Loucy (cell line): ENCODE measurements around the gene IGF2.

Source experiments
- H2AFZ ChIP-seq: fragments of 200-600 bp; sonication (generic); 2 replicates; pipeline ENCODE4 v1.6.0; 2016; ENCODE audit warnings: antibody characterized with exemption, mild to moderate bottlenecking, low read length, moderate library complexity
- H3F3A ChIP-seq: fragments of 200-600 bp; 2 replicates; pipeline ENCODE4 v1.6.0; 2016; ENCODE audit warnings: antibody characterized with exemption, low read depth, mild to moderate bottlenecking
- H3K27me3 ChIP-seq: fragments of 200-600 bp; sonication (generic); 2 replicates; pipeline ENCODE4 v1.6.1; 2014; ENCODE audit warnings: low read length, mild to moderate bottlenecking; ENCODE audit not compliant: insufficient read depth, poor library complexity, severe bottlenecking
- H3K36me3 ChIP-seq: fragments of 200-600 bp; sonication (generic); 2 replicates; pipeline ENCODE4 v1.6.1; 2016; ENCODE audit warnings: low read length; ENCODE audit not compliant: insufficient read depth
- H3K4me1 ChIP-seq: fragments of 200-600 bp; sonication (generic); 2 replicates; pipeline ENCODE4 v1.5.1; 2014; ENCODE audit warnings: low read length, mild to moderate bottlenecking; ENCODE audit not compliant: insufficient read depth, poor library complexity, severe bottlenecking
- H3K4me2 ChIP-seq: fragments of 200-600 bp; sonication (generic); 2 replicates; pipeline ENCODE4 v1.6.0; 2014; ENCODE audit warnings: antibody characterized with exemption, low read length, low read depth, mild to moderate bottlenecking; ENCODE audit not compliant: poor library complexity, severe bottlenecking
- H3K4me3 ChIP-seq: fragments of 200-600 bp; sonication (generic); 2 replicates; pipeline ENCODE4 v1.5.1; 2014; ENCODE audit warnings: low read length, mild to moderate bottlenecking, mixed read lengths; ENCODE audit not compliant: poor library complexity, severe bottlenecking
- H3K79me2 ChIP-seq: fragments of 200-600 bp; sonication (generic); 2 replicates; pipeline ENCODE4 v1.6.1; 2014; ENCODE audit warnings: low read length; ENCODE audit not compliant: insufficient read depth
- H3K9ac ChIP-seq: fragments of 200-600 bp; sonication (generic); 2 replicates; pipeline ENCODE4 v1.6.0; 2014; ENCODE audit warnings: mild to moderate bottlenecking, low read depth, low read length, moderate library complexity; ENCODE audit not compliant: poor library complexity, severe bottlenecking
- H3K9me2 ChIP-seq: fragments of 200-600 bp; sonication (generic); replicated peaks from 2 replicates; pipeline ENCODE4 v1.6.1; 2016; ENCODE audit warnings: low read depth, low read length, mixed read lengths
- H3K9me3 ChIP-seq: fragments of 200-600 bp; sonication (generic); 2 replicates; pipeline ENCODE4 v1.6.1; 2014; ENCODE audit warnings: mild to moderate bottlenecking, antibody characterized with exemption, low read length, low read depth; ENCODE audit not compliant: insufficient read depth
- H4K20me1 ChIP-seq: fragments of 200-600 bp; sonication (generic); 2 replicates; pipeline ENCODE4 v1.6.0; 2014; ENCODE audit warnings: antibody characterized with exemption, low read length, mild to moderate bottlenecking; ENCODE audit not compliant: insufficient read depth, poor library complexity, severe bottlenecking
- EZH2phosphoT487 ChIP-seq: fragments of 200-600 bp; IDR thresholded peaks from 2 replicates; pipeline ENCODE4 v1.6.1; 2018; ENCODE audit warnings: antibody characterized with exemption, mild to moderate bottlenecking, moderate library complexity, borderline replicate concordance
- TF ChIP-seq, protein P1 (sequence below): fragments of 200-600 bp; sonication (generic); conservative IDR thresholded peaks from 2 replicates; pipeline ENCODE4 v1.5.1; 2014; ENCODE audit warnings: mild to moderate bottlenecking, antibody characterized with exemption, low read length

The IGF2 gene

DNA sequence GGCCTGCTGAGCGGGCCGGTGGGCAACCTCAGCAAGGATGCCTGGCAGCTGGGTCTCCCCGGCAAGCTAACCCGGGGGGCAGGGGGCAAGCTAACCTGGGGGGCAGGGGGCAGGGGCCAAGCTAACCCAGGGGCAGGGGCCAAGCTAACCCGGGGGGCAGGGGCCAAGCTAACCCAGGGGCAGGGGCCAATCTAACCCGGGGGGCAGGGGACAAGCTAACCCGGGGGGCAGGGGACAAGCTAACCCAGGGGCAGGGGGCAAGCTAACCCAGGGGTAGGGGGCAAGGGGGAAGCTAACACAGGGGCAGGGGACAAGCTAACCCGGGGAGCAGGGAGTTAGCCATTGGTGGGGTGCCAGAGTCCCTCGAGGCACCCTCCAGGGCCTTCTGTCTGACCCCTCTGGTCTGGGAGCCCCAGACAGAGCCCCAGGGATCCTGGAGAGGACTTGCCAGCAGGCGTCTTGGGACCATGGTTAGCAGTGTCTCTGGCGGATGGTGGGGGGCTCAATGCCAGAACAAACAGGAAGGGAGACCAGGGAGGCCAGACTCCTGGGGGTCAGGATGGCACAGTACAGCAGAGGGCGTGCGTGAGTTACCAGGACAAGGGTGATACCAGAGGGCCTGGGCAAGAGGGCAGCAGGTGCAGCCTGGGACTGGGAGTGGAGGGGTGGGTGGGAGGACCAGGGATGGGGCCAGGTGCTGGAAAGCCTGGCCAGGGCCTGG is 16.1 kb downstream of the IGF2 start:
- no peaks in the 10 kb centered on the region for H3K4me1 ChIP-seq
- no peaks in the 10 kb centered on the region for H3K9me3 ChIP-seq
- H2AFZ ChIP-seq: no peak overlapping the region
- H3K4me2 ChIP-seq: no peak overlapping the region
- no peaks in the 10 kb centered on the region for H3F3A ChIP-seq
- H3K9me2 ChIP-seq: no peaks in the 10 kb centered on the region
- no peaks in the 10 kb centered on the region for H3K27me3 ChIP-seq
- no peaks in the 10 kb centered on the region for H4K20me1 ChIP-seq
- no peaks in the 10 kb centered on the region for H3K79me2 ChIP-seq
- TF ChIP-seq, protein P1, sequence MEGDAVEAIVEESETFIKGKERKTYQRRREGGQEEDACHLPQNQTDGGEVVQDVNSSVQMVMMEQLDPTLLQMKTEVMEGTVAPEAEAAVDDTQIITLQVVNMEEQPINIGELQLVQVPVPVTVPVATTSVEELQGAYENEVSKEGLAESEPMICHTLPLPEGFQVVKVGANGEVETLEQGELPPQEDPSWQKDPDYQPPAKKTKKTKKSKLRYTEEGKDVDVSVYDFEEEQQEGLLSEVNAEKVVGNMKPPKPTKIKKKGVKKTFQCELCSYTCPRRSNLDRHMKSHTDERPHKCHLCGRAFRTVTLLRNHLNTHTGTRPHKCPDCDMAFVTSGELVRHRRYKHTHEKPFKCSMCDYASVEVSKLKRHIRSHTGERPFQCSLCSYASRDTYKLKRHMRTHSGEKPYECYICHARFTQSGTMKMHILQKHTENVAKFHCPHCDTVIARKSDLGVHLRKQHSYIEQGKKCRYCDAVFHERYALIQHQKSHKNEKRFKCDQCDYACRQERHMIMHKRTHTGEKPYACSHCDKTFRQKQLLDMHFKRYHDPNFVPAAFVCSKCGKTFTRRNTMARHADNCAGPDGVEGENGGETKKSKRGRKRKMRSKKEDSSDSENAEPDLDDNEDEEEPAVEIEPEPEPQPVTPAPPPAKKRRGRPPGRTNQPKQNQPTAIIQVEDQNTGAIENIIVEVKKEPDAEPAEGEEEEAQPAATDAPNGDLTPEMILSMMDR: no peak
- TF ChIP-seq EZH2phosphoT487: no peak
- H3K9ac ChIP-seq: no peak overlapping the region
- no peak overlapping the region for H3K4me3 ChIP-seq
- no peaks in the 10 kb centered on the region for H3K36me3 ChIP-seq

DNA sequence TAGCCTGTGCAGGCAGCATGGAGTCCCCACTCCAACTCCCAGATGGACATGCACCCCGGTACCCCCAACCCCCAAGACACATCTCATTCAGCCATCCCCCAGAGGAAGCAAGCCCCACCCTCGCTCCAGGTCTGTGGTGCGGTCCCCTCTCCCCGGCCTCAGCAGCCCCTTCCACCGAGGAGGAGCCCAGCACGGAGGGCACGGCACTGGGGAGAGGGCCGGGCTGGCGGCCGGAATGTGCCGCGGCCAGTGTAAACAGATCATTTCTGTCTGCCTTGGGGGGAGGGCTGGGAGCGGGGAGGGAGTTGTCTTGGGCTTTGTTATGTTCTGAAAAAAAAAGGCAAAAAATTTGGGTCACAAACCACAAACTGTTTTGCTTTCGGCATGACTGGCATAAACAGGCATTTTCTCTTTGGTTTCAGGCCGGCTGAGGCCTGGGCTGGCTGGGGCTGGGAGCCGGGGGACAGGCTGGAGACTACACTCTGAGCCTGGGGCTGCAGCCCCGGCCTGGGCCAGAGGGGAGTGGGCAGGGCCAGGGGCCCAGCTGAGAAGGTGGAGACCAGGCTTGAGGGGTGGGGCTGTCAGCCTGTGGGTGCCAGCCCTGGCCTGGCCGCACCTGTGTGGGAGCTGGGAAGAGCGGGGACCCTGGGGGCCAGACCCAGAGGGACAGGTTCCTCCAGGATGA is 16.8 kb downstream of the IGF2 start:
- no peaks in the 10 kb centered on the region for H3F3A ChIP-seq
- no peaks in the 10 kb centered on the region for H3K9me3 ChIP-seq
- H3K4me2 ChIP-seq: no peak overlapping the region
- no peaks in the 10 kb centered on the region for H3K36me3 ChIP-seq
- H3K9me2 ChIP-seq: no peaks in the 10 kb centered on the region
- H4K20me1 ChIP-seq: no peaks in the 10 kb centered on the region
- no peak overlapping the region for H2AFZ ChIP-seq
- no peaks in the 10 kb centered on the region for H3K27me3 ChIP-seq
- no peaks in the 10 kb centered on the region for H3K4me1 ChIP-seq
- no peak overlapping the region for H3K9ac ChIP-seq
- TF ChIP-seq, protein P1: no peak
- no peak for TF ChIP-seq EZH2phosphoT487
- no peak overlapping the region for H3K4me3 ChIP-seq
- no peaks in the 10 kb centered on the region for H3K79me2 ChIP-seq

DNA sequence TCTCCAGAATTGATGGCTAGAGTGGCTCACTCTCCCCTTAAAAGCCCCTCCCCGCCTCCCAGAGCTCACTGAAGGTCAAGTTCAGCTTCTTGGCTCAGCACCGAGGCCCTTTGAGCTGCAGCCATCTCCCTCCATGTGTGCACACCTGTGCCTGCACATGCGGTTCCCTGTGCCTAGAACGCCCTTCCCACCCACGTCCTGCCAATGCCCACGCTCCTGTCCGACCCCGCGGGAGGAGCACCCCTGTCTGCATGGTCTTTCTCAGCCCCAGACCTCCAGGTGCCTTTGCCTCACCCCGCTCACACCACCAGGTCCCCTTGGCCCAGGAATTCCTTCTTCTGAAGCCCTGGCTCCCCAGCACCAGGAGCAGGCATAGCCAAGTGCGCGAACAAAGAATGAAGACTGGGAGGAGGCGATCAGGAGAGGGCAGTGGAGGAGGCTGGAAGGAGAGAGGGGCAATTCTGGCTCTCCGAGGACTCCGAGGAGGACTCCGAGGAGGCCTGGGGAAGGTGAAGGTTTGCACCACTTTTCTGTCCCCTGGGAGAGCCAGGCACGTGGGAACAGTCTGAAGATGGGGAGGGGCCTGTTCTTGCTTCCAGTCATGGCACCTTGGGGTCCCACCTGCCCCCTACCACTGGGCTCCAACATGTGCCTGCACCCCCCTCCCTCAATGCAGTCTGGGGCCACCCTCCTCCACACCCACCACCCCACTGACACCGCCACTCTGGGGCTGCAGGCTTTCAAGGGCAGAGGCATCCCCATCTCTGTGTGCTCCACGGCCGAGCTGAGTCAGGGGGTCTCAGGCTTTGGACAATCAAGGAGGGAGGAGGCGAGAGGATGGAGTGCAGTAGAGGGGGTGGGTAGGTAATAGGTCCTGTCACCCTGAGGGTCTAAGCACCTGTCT is 17.7 kb downstream of the IGF2 start:
- Histone ChIP-seq H3K9me3 (no peaks in the 10 kb centered on the region), H4K20me1 (no peaks in the 10 kb centered on the region), H3K9me2 (no peaks in the 10 kb centered on the region), H3K36me3 (no peaks in the 10 kb centered on the region), H3K4me1 (no peaks in the 10 kb centered on the region), H3F3A (no peaks in the 10 kb centered on the region), H3K4me3 (no peak overlapping the region), H3K9ac (no peak overlapping the region), H2AFZ (no peak overlapping the region), H3K79me2 (no peaks in the 10 kb centered on the region), H3K27me3 (no peaks in the 10 kb centered on the region), H3K4me2 (no peak overlapping the region)
- TF ChIP-seq EZH2phosphoT487: no peak
- TF ChIP-seq, protein P1: no peak
